GM23338 (cell line): ENCODE data around the gene NT5C2. TPM values are rescaled to one million over a fixed set of nuclear protein-coding genes. Genes with fewer than 3 reads are reported as not detected.

Experiments
- ATAC-seq: fragments of 200-7000 bp; cut with Tn5 transposase; 3 replicates; pipeline ENCODE4 v1.9.1; 2020
- DNase-seq: peaks from one replicate; pipeline ENCODE4 v3.0.0-alpha.2; 2015; ENCODE audit warnings: low spot score
- H2AFZ ChIP-seq: fragments of 200-600 bp; sonication (generic); 2 replicates; pipeline ENCODE4 v1.8.0; 2016; ENCODE audit warnings: antibody characterized with exemption, mild to moderate bottlenecking, moderate library complexity
- H3F3A ChIP-seq: fragments of 200-600 bp; sonication (generic); replicated peaks from 2 replicates; pipeline ENCODE4 v1.8.0; 2017; ENCODE audit warnings: antibody characterized with exemption, mixed run types, low read depth
- H3K27ac ChIP-seq: fragments of 200-600 bp; sonication (generic); 2 replicates; pipeline ENCODE4 v1.6.1; 2016; ENCODE audit warnings: low read depth
- H3K27me3 ChIP-seq: fragments of 200-600 bp; sonication (generic); 2 replicates; pipeline ENCODE4 v1.8.0; 2016; ENCODE audit warnings: mild to moderate bottlenecking, mixed run types, moderate library complexity; ENCODE audit not compliant: insufficient read depth
- H3K36me3 ChIP-seq: fragments of 200-600 bp; sonication (generic); 2 replicates; pipeline ENCODE4 v1.8.0; 2016; ENCODE audit warnings: mild to moderate bottlenecking; ENCODE audit not compliant: insufficient read depth
- H3K4me1 ChIP-seq: fragments of 200-600 bp; sonication (generic); 2 replicates; pipeline ENCODE4 v1.8.0; 2016; ENCODE audit warnings: mild to moderate bottlenecking, moderate library complexity; ENCODE audit not compliant: insufficient read depth
- H3K4me2 ChIP-seq: fragments of 200-600 bp; sonication (generic); 2 replicates; pipeline ENCODE4 v1.7.1; 2017; ENCODE audit warnings: mixed run types
- H3K4me3 ChIP-seq: fragments of 200-600 bp; sonication (generic); 2 replicates; pipeline ENCODE4 v1.6.1; 2016; ENCODE audit warnings: mixed run types
- H3K79me2 ChIP-seq: fragments of 200-600 bp; sonication (generic); replicated peaks from 2 replicates; pipeline ENCODE4 v1.8.0; 2017; ENCODE audit warnings: mild to moderate bottlenecking; ENCODE audit not compliant: insufficient read depth
- H3K9me2 ChIP-seq: fragments of 200-600 bp; sonication (generic); 2 replicates; pipeline ENCODE4 v1.8.0; 2017; ENCODE audit not compliant: insufficient read depth
- H4K20me1 ChIP-seq: fragments of 200-600 bp; sonication (generic); replicated peaks from 2 replicates; pipeline ENCODE4 v1.8.0; 2017; ENCODE audit warnings: mild to moderate bottlenecking; ENCODE audit not compliant: insufficient read depth
- H3K27ac Mint-ChIP-seq: 2 replicates; pipeline ENCODE4 v1.8.0; 2020; ENCODE audit warnings: inconsistent platforms, mild to moderate bottlenecking, moderate library complexity, mixed read lengths
- H3K27me3 Mint-ChIP-seq: 3 replicates; pipeline ENCODE4 v1.8.0; 2022; ENCODE audit warnings: low read depth, mild to moderate bottlenecking, moderate library complexity, mixed read lengths, inconsistent platforms; ENCODE audit not compliant: insufficient read depth, poor library complexity
- H3K36me3 Mint-ChIP-seq: 3 replicates; pipeline ENCODE4 v1.8.0; 2021; ENCODE audit warnings: low read depth, mild to moderate bottlenecking, inconsistent platforms, moderate library complexity, mixed read lengths
- H3K4me1 Mint-ChIP-seq: 3 replicates; pipeline ENCODE4 v1.8.0; 2020; ENCODE audit warnings: mild to moderate bottlenecking, inconsistent platforms, mixed read lengths
- H3K4me3 Mint-ChIP-seq: 3 replicates; pipeline ENCODE4 v1.8.0; 2021; ENCODE audit warnings: moderate library complexity, mild to moderate bottlenecking, inconsistent platforms, mixed read lengths
- H3K9me3 Mint-ChIP-seq: 3 replicates; pipeline ENCODE4 v1.8.0; 2020; ENCODE audit warnings: moderate library complexity, mild to moderate bottlenecking, inconsistent platforms, mixed read lengths
- CREB1 ChIP-seq: fragments of 250-450 bp; sonication (Bioruptor Pico); IDR thresholded peaks from 2 replicates; pipeline ENCODE4 v1.5.0; 2020; ENCODE audit warnings: low read depth, mild to moderate bottlenecking, moderate library complexity
- CTCF ChIP-seq, 2 experiments: fragments of 200-600 bp in 1 of 2; sonication (generic) in 1 of 2; conservative IDR thresholded peaks; 2 replicates each; pipeline versions ENCODE4 v1.5.1 to v1.6.1; 2016 to 2017; ENCODE audit warnings: antibody characterized with exemption in 2 of 2, low read depth in 2 of 2, mild to moderate bottlenecking in 2 of 2, moderate library complexity in 1 of 2
- EZH2 ChIP-seq: fragments of 200-600 bp; sonication (generic); IDR thresholded peaks from one replicate; pipeline ENCODE4 v1.8.0; 2017; ENCODE audit warnings: antibody characterized with exemption, mild to moderate bottlenecking, low read depth; ENCODE audit not compliant: unreplicated experiment
- EZH2phosphoT487 ChIP-seq: fragments of 200-600 bp; sonication (generic); IDR thresholded peaks from one replicate; pipeline ENCODE4 v1.8.1; 2018; ENCODE audit warnings: antibody characterized with exemption; ENCODE audit not compliant: unreplicated experiment
- JUNB ChIP-seq: IDR thresholded peaks from one replicate; pipeline ENCODE4 v1.6.1; 2016; ENCODE audit warnings: antibody characterized with exemption; ENCODE audit not compliant: unreplicated experiment
- NANOG ChIP-seq: IDR thresholded peaks from 2 replicates; pipeline ENCODE4 v1.6.1; 2016; ENCODE audit warnings: antibody characterized with exemption, borderline replicate concordance
- POLR2AphosphoS5 ChIP-seq: IDR thresholded peaks from 2 replicates; pipeline ENCODE4 v1.6.1; 2016; ENCODE audit warnings: antibody characterized with exemption, low read depth
- STAT1 ChIP-seq: IDR thresholded peaks from one replicate; pipeline ENCODE4 v1.6.1; 2016; ENCODE audit warnings: antibody characterized with exemption; ENCODE audit not compliant: unreplicated experiment
- ZNF114 ChIP-seq: fragments of 250-450 bp; sonication (Bioruptor Pico); IDR thresholded peaks from 2 replicates; pipeline ENCODE4 v1.5.0; 2020; ENCODE audit warnings: mild to moderate bottlenecking, moderate library complexity
- ZNF331 ChIP-seq: fragments of 250-450 bp; sonication (Bioruptor Pico); IDR thresholded peaks from 2 replicates; pipeline ENCODE4 v1.5.0; 2020; ENCODE audit warnings: low read depth, mild to moderate bottlenecking, moderate library complexity
- ZNF462 ChIP-seq: fragments of 250-450 bp; sonication (Bioruptor Pico); IDR thresholded peaks from 2 replicates; pipeline ENCODE4 v1.5.0; 2020; ENCODE audit warnings: mild to moderate bottlenecking, moderate library complexity
- polyA plus RNA-seq: library from polyadenylated mRNA; unstranded; fragments of >200 nt; fragmentation: Nextera tagmentation; extraction: Ambion mirVana; gene quantifications from 2 replicates; pipeline ENCODE4 v1.2.1, GENCODE V29; 2016
- total RNA-seq: library from RNA; depleted of rRNA; stranded (reverse); fragments of >200 nt; shearing (Covaris generic); gene quantifications from 2 replicates; pipeline ENCODE4 v1.2.3, GENCODE V29; 2014
- TF ChIP-seq, protein P1 (sequence below): IDR thresholded peaks from 2 replicates; pipeline ENCODE4 v1.6.1; 2016; ENCODE audit warnings: antibody characterized with exemption
- TF ChIP-seq, protein P2 (sequence below): IDR thresholded peaks from one replicate; pipeline ENCODE4 v1.6.1; 2018; ENCODE audit warnings: antibody characterized with exemption; ENCODE audit not compliant: unreplicated experiment

The NT5C2 gene
- total and polyA plus RNA-seq, 2 experiments from 2014 or later: 33.9 to 85.4 TPM

GRCh38 chr10:103232131-103232673 lies 39.1 kb upstream of the NT5C2 start:
- TF ChIP-seq NANOG (no peak), STAT1 (no peak), EZH2phosphoT487 (no peak), CTCF (conservative IDR thresholded peaks at IDR 0.05; ENCODE audit: low read depth in 2 of 2) (no peak), POLR2AphosphoS5 (no peak), CREB1 (no peak), JUNB (no peak), ZNF331 (CRISPR knock-in tag) (no peak), EZH2 (no peak), ZNF462 (no peak), ZNF114 (CRISPR knock-in tag) (no peak)
- TF ChIP-seq, protein P1, sequence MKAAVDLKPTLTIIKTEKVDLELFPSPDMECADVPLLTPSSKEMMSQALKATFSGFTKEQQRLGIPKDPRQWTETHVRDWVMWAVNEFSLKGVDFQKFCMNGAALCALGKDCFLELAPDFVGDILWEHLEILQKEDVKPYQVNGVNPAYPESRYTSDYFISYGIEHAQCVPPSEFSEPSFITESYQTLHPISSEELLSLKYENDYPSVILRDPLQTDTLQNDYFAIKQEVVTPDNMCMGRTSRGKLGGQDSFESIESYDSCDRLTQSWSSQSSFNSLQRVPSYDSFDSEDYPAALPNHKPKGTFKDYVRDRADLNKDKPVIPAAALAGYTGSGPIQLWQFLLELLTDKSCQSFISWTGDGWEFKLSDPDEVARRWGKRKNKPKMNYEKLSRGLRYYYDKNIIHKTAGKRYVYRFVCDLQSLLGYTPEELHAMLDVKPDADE: no peak
- TF ChIP-seq, protein P2, sequence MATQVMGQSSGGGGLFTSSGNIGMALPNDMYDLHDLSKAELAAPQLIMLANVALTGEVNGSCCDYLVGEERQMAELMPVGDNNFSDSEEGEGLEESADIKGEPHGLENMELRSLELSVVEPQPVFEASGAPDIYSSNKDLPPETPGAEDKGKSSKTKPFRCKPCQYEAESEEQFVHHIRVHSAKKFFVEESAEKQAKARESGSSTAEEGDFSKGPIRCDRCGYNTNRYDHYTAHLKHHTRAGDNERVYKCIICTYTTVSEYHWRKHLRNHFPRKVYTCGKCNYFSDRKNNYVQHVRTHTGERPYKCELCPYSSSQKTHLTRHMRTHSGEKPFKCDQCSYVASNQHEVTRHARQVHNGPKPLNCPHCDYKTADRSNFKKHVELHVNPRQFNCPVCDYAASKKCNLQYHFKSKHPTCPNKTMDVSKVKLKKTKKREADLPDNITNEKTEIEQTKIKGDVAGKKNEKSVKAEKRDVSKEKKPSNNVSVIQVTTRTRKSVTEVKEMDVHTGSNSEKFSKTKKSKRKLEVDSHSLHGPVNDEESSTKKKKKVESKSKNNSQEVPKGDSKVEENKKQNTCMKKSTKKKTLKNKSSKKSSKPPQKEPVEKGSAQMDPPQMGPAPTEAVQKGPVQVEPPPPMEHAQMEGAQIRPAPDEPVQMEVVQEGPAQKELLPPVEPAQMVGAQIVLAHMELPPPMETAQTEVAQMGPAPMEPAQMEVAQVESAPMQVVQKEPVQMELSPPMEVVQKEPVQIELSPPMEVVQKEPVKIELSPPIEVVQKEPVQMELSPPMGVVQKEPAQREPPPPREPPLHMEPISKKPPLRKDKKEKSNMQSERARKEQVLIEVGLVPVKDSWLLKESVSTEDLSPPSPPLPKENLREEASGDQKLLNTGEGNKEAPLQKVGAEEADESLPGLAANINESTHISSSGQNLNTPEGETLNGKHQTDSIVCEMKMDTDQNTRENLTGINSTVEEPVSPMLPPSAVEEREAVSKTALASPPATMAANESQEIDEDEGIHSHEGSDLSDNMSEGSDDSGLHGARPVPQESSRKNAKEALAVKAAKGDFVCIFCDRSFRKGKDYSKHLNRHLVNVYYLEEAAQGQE: no peak
- Mint-ChIP-seq H3K9me3 (no peaks in the 10 kb centered on the region; the same call in 2 of the 3 replicates), H3K4me1 (peaks cover 20% of the 10 kb centered on the region), H3K4me3 (no peak overlapping the region; the same call in 2 of the 3 replicates), H3K27ac (peak overlapping the region; percentile 75), H3K27me3 (peaks cover 9% of the 10 kb centered on the region), H3K36me3 (no peaks in the 10 kb centered on the region)
- no peaks in the 10 kb centered on the region for H3K27me3 ChIP-seq
- no peaks in the 10 kb centered on the region for H4K20me1 ChIP-seq
- no peaks in the 10 kb centered on the region for H3K9me2 ChIP-seq
- H3F3A ChIP-seq: peaks cover 5% of the 10 kb centered on the region; the same call in 1 of the 2 replicates
- DNase-seq: peak; percentile 73
- H3K27ac ChIP-seq: peak overlapping the region; percentile 89
- H3K79me2 ChIP-seq: no peaks in the 10 kb centered on the region
- ATAC-seq: peak; percentile 17; the same call in 1 of the 3 replicates
- H3K4me3 ChIP-seq: no peak overlapping the region
- H3K36me3 ChIP-seq: no peaks in the 10 kb centered on the region
- H2AFZ ChIP-seq: no peak overlapping the region
- peaks cover 6% of the 10 kb centered on the region for H3K4me1 ChIP-seq
- peak overlapping the region; percentile 0; the same call in 1 of the 2 replicates for H3K4me2 ChIP-seq
